Spinal cord (tissue), 10 donors: ENCODE results near the gene AFAP1L1. TPM values are rescaled to one million over a fixed set of nuclear protein-coding genes. Genes with fewer than 3 reads are reported as not detected.

Source experiments
- DNase-seq, 6 donors: peaks; one replicate each; pipeline versions ENCODE4 v3.0.0 to v3.0.0-alpha.2; 2013 to 2015; ENCODE audit warnings: low spot score in 6 of 6, low read depth in 4 of 6
- H3K27ac ChIP-seq: one replicate; pipeline ENCODE4 v1.5.1; 2013; ENCODE audit warnings: low read depth, low read length, control low read depth
- H3K27me3 ChIP-seq: one replicate; pipeline ENCODE4 v1.6.1; 2013; ENCODE audit warnings: low read length; ENCODE audit not compliant: control insufficient read depth, insufficient read depth
- H3K36me3 ChIP-seq: one replicate; pipeline ENCODE4 v1.6.1; 2013; ENCODE audit warnings: low read length; ENCODE audit not compliant: control insufficient read depth, insufficient read depth
- H3K4me1 ChIP-seq: one replicate; pipeline ENCODE4 v1.6.1; 2013; ENCODE audit warnings: low read length; ENCODE audit not compliant: control insufficient read depth, insufficient read depth
- H3K4me3 ChIP-seq: one replicate; pipeline ENCODE4 v1.5.1; 2013; ENCODE audit warnings: low read depth, low read length, control low read depth
- H3K9me3 ChIP-seq: one replicate; pipeline ENCODE4 v1.6.1; 2013; ENCODE audit warnings: low read length; ENCODE audit not compliant: control insufficient read depth, insufficient read depth
- WGBS: methylation state at CpG from one replicate; pipeline ENCODE4 v1.1.5; 2013; ENCODE audit warnings: missing lambda C conversion rate; ENCODE audit not compliant: insufficient coverage; 5-methylcytosine and 5-hydroxymethylcytosine counted together
- polyA plus RNA-seq, 2 donors: library from polyadenylated mRNA; unstranded; fragments of 120-200 nt; gene quantifications; one replicate each; pipeline ENCODE4 v1.2.1, GENCODE V29; 2013; ENCODE audit not compliant: insufficient read length in 2 of 2
- total RNA-seq, 2 donors: library from RNA; depleted of rRNA in 1 of 2; stranded (reverse); fragments of 120-200 nt in 1 of 2; fragments of >200 nt in 1 of 2; gene quantifications; one replicate each; pipeline versions ENCODE4 v1.2.3 to v1.2.4, GENCODE V29; 2013 to 2014
- donor health status: healthy.

The AFAP1L1 gene
- total and polyA plus RNA-seq, 4 donors = 10.8 to 48.6 (median 15.5) TPM

- WGBS = no CpG with 5 or more reads among the region's 10 CpGs
- Histone ChIP-seq H3K27me3 (no peaks in the 10 kb centered on the region), H3K9me3 (no peaks in the 10 kb centered on the region), H3K4me3 (no peak overlapping the region), H3K4me1 (no peaks in the 10 kb centered on the region), H3K27ac (no peak overlapping the region), H3K36me3 (peaks cover 3% of the 10 kb centered on the region)
- no peak for DNase-seq
Observed at GRCh38 chr5:149257889-149258705, 13.6 kb upstream of the AFAP1L1 start.

DNA sequence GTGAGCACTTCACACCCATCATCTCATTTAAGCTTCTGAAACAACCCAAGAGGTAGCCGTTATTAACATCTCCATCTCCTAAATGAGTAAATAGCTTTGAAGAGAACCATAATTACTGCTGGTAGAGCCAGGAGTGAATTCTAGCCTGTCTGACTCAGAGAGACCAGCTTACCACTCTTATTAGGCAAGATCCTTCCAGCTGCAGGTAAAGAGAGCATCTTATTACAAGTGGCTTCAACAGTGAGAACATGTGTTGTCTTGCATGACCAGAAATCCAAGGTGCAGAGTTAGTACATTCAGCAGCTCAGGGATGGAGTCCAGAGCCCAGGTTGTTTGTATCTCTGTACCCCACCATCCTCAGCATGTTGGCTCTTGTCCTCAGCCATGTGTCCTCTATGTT is 10.9 kb upstream of the AFAP1L1 start:
- H3K9me3 ChIP-seq = no peaks in the 10 kb centered on the region
- no CpG with 5 or more reads among the region's 1 CpG for WGBS
- H3K27ac ChIP-seq = no peak overlapping the region
- H3K4me1 ChIP-seq = peaks cover 15% of the 10 kb centered on the region
- H3K27me3 ChIP-seq = peaks cover 3% of the 10 kb centered on the region
- H3K4me3 ChIP-seq = no peak overlapping the region
- DNase-seq = no peak
- no peaks in the 10 kb centered on the region for H3K36me3 ChIP-seq

- no peaks in the 10 kb centered on the region for H3K9me3 ChIP-seq
Observed at GRCh38 chr5:149261246-149261645, 10.4 kb upstream of the AFAP1L1 start.

DNA sequence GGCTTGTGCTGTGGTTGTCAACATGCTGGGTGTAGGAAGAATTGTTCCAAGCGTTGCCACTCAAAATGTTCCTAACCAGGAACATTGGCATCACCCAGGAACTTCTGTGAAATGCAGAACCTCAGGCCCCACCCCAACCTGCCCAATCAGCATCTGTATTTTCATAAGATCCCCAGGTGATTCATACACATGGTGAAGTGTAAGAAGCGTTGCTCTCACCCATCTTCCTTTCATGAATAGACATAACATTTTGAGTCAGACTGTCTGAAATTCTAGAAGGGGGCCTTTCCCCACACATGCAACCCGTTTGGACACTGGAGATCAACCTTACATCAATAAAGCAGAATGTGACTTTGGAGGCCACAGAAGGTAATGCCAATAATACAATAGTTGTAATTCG is 9.3 kb upstream of the AFAP1L1 start:
- Histone ChIP-seq H3K36me3 (no peaks in the 10 kb centered on the region), H3K27ac (no peak overlapping the region), H3K9me3 (no peaks in the 10 kb centered on the region), H3K4me3 (no peak overlapping the region), H3K27me3 (peaks cover 3% of the 10 kb centered on the region), H3K4me1 (peaks cover 30% of the 10 kb centered on the region)
- no peak for DNase-seq
- WGBS = 79% methylated on average over 2 of the region's 4 CpGs

More at GRCh38 chr5:149261246-149261645, 10.4 kb upstream of the AFAP1L1 start:
- Histone ChIP-seq H3K4me3 (no peak overlapping the region), H3K27ac (no peak overlapping the region), H3K4me1 (peaks cover 20% of the 10 kb centered on the region), H3K27me3 (peaks cover 3% of the 10 kb centered on the region), H3K36me3 (no peaks in the 10 kb centered on the region)
- DNase-seq = no peak
- no CpG with 5 or more reads among the region's 7 CpGs for WGBS

- Histone ChIP-seq H3K27ac (no peak overlapping the region), H3K9me3 (peaks cover 6% of the 10 kb centered on the region), H3K4me3 (no peak overlapping the region), H3K36me3 (no peaks in the 10 kb centered on the region), H3K27me3 (peaks cover 3% of the 10 kb centered on the region), H3K4me1 (peaks cover 37% of the 10 kb centered on the region)
- 22% methylated on average over 11 of the region's 12 CpGs for WGBS
- peak in 1 of 6 donors; percentile 84 for DNase-seq
Observed at GRCh38 chr5:149264439-149265067, 7.1 kb upstream of the AFAP1L1 start.

DNA sequence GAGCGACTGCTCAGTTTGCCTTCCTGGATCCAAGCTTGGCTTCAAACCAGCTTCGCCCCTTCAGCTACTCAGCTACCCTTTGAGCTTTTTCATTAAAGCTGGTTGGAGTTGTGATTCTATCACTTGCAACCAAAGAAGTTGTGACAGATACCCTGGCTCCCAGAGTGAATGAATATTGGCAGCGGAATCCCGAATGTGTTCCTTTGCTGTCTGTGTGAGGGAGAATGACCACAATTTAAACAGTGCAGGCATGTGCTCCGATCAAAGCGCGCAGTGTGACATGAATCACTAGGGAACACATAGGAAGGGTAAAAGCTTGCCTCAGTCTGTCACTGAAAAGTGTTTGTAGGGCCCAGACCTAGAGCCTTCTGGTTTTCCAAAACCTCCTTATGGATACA is 6.6 kb upstream of the AFAP1L1 start:
- H3K27ac ChIP-seq = no peak overlapping the region
- WGBS = 43% methylated on average over 5 of the region's 7 CpGs
- H3K27me3 ChIP-seq = peaks cover 3% of the 10 kb centered on the region
- no peak overlapping the region for H3K4me3 ChIP-seq
- H3K9me3 ChIP-seq = peaks cover 6% of the 10 kb centered on the region
- H3K4me1 ChIP-seq = peaks cover 37% of the 10 kb centered on the region
- H3K36me3 ChIP-seq = no peaks in the 10 kb centered on the region
- peak in 1 of 6 donors; percentile 68 for DNase-seq

GRCh38 chr5:149265597-149265996 is 6.1 kb upstream of the AFAP1L1 start:
- DNase-seq = peak in 2 of 6 donors; percentile 33 to 50
- 33% methylated on average over 3 of the region's 4 CpGs for WGBS
- Histone ChIP-seq H3K4me3 (no peak overlapping the region), H3K9me3 (peaks cover 6% of the 10 kb centered on the region), H3K27me3 (peaks cover 3% of the 10 kb centered on the region), H3K36me3 (no peaks in the 10 kb centered on the region), H3K4me1 (peaks cover 37% of the 10 kb centered on the region), H3K27ac (peak overlapping the region; percentile 90)

- Histone ChIP-seq H3K27me3 (peaks cover 13% of the 10 kb centered on the region), H3K4me3 (no peak overlapping the region), H3K36me3 (no peaks in the 10 kb centered on the region), H3K27ac (peak overlapping the region; percentile 90), H3K4me1 (peaks cover 47% of the 10 kb centered on the region), H3K9me3 (peaks cover 6% of the 10 kb centered on the region)
- 53% methylated on average over 3 of the region's 9 CpGs for WGBS
- peak in 2 of 6 donors; percentile 47 to 72 for DNase-seq
Observed at GRCh38 chr5:149267241-149267973, 4.3 kb upstream of the AFAP1L1 start.

- no peak overlapping the region for H3K27ac ChIP-seq
- DNase-seq = peak in 2 of 6 donors; percentile 68 to 78
- peaks cover 6% of the 10 kb centered on the region for H3K9me3 ChIP-seq
- no peaks in the 10 kb centered on the region for H3K36me3 ChIP-seq
- 20% methylated on average over 1 of the region's 6 CpGs for WGBS
- peaks cover 28% of the 10 kb centered on the region for H3K27me3 ChIP-seq
- no peak overlapping the region for H3K4me3 ChIP-seq
- peaks cover 56% of the 10 kb centered on the region for H3K4me1 ChIP-seq
Observed at GRCh38 chr5:149268928-149269557, 2.6 kb upstream of the AFAP1L1 start.
